HEK293T (cell line): ENCODE data around the gene DNAJB11.
"Not testable (repeated sequence)": the region's sequence is repeated elsewhere in the genome, so short reads cannot be mapped to it uniquely, and the experiment has no call there.

Experiments used
- BHLHE40 ChIP-seq: fragments of 450-650 bp; IDR thresholded peaks from 2 replicates; pipeline ENCODE4 v1.6.1; 2016; ENCODE audit warnings: mild to moderate bottlenecking, moderate library complexity, borderline replicate concordance
- CTBP1 ChIP-seq: fragments of 450-650 bp; IDR thresholded peaks from 2 replicates; pipeline ENCODE4 v1.6.1; 2016; ENCODE audit warnings: borderline replicate concordance
- ELF4 ChIP-seq: fragments of 450-650 bp; IDR thresholded peaks from 2 replicates; pipeline ENCODE4 v1.6.1; 2017; ENCODE audit warnings: antibody characterized with exemption
- FOXA1 ChIP-seq: fragments of 450-650 bp; IDR thresholded peaks from 2 replicates; pipeline ENCODE4 v1.6.1; 2016; ENCODE audit warnings: mild to moderate bottlenecking
- FOXK2 ChIP-seq: fragments of 450-650 bp; IDR thresholded peaks from 2 replicates; pipeline ENCODE4 v1.6.1; 2016; ENCODE audit warnings: mild to moderate bottlenecking
- FOXM1 ChIP-seq: fragments of 450-650 bp; IDR thresholded peaks from 2 replicates; pipeline ENCODE4 v1.6.1; 2017; ENCODE audit warnings: mild to moderate bottlenecking, borderline replicate concordance
- L3MBTL2 ChIP-seq: fragments of 450-650 bp; conservative IDR thresholded peaks from 2 replicates; pipeline ENCODE4 v1.6.1; 2016; ENCODE audit warnings: mild to moderate bottlenecking
- LEF1 ChIP-seq: fragments of 450-650 bp; IDR thresholded peaks from 2 replicates; pipeline ENCODE4 v1.6.1; 2017; ENCODE audit warnings: mild to moderate bottlenecking, borderline replicate concordance
- NFRKB ChIP-seq: fragments of 450-650 bp; IDR thresholded peaks from 2 replicates; pipeline ENCODE4 v1.6.1; 2016; ENCODE audit warnings: mild to moderate bottlenecking, moderate library complexity
- PKNOX1 ChIP-seq: fragments of 450-650 bp; IDR thresholded peaks from 2 replicates; pipeline ENCODE4 v1.6.1; 2016
- SP1 ChIP-seq: fragments of 450-650 bp; IDR thresholded peaks from 2 replicates; pipeline ENCODE4 v1.6.1; 2017
- SUZ12 ChIP-seq: fragments of 450-650 bp; IDR thresholded peaks from 2 replicates; pipeline ENCODE4 v1.6.1; 2016; ENCODE audit warnings: mild to moderate bottlenecking
- TARDBP ChIP-seq: fragments of 450-650 bp; IDR thresholded peaks from 2 replicates; pipeline ENCODE4 v1.6.1; 2016
- ZNF384 ChIP-seq: fragments of 450-650 bp; IDR thresholded peaks from 2 replicates; pipeline ENCODE4 v1.6.1; 2016

GRCh38 chr3:186531694-186532093, 38.8 kb upstream of the DNAJB11 start:
- TF ChIP-seq SP1, FOXM1, FOXA1, L3MBTL2, ELF4, NFRKB, BHLHE40, CTBP1, PKNOX1, FOXK2, LEF1, TARDBP, ZNF384, SUZ12: not testable (repeated sequence)
